Naive thymus-derived CD4-positive, alpha-beta T cell (primary cell): ENCODE measurements around the gene SUSD1. TPM values are rescaled to one million over a fixed set of nuclear protein-coding genes. Genes with fewer than 3 reads are reported as not detected.

Source experiments
- ATAC-seq: fragments of 150-1000 bp; cut with Tn5 transposase; 2 replicates; pipeline ENCODE4 v1.10.0; 2021; ENCODE audit warnings: mild to moderate bottlenecking, moderate library complexity
- CTCF ChIA-PET: fragments of 350-600 bp; sonication (Branson Sonifier 250); formaldehyde crosslinking; loops from one replicate; lab custom pipeline; 2021; ENCODE audit warnings: antibody characterized with exemption; lab: Charles Lee
- POLR2A ChIA-PET: fragments of 350-600 bp; sonication (Branson Sonifier 250); formaldehyde crosslinking; loops from one replicate; lab custom pipeline; 2021; ENCODE audit warnings: antibody characterized with exemption, inconsistent platforms; lab: Charles Lee
- DNase-seq, 9 donors: peaks; one replicate each; pipeline versions ENCODE4 v3.0.0 to v3.0.0-alpha.2; 2020 to 2022; ENCODE audit warnings: mixed read lengths in 1 of 9
- H3K27ac ChIP-seq: one replicate; pipeline ENCODE4 v1.7.0; 2013; ENCODE audit warnings: mild to moderate bottlenecking, low read depth, low read length, moderate library complexity
- H3K27me3 ChIP-seq, 2 donors: one replicate each; pipeline ENCODE4 v1.7.0; 2013; ENCODE audit warnings: low read length in 2 of 2, mild to moderate bottlenecking in 2 of 2, moderate library complexity in 2 of 2; ENCODE audit not compliant: control insufficient read depth in 2 of 2, insufficient read depth in 2 of 2
- H3K36me3 ChIP-seq, 3 experiments: 1 replicate in 2 of 3; 2 replicates in 1 of 3; pipeline ENCODE4 v1.7.0; 2013; ENCODE audit warnings: low read length in 3 of 3, mild to moderate bottlenecking in 3 of 3, moderate library complexity in 1 of 3; ENCODE audit not compliant: insufficient read depth in 3 of 3, control insufficient read depth in 2 of 3
- H3K4me1 ChIP-seq, 2 donors: one replicate each; pipeline ENCODE4 v1.7.0; 2013; ENCODE audit warnings: low read length in 2 of 2, mild to moderate bottlenecking in 2 of 2, moderate library complexity in 1 of 2; ENCODE audit not compliant: control insufficient read depth in 2 of 2, insufficient read depth in 2 of 2
- H3K4me3 ChIP-seq: 2 replicates; pipeline ENCODE4 v1.7.0; 2013; ENCODE audit warnings: mild to moderate bottlenecking, low read length
- H3K9me3 ChIP-seq, 3 experiments: 1 replicate in 2 of 3; 2 replicates in 1 of 3; pipeline ENCODE4 v1.7.0; 2013; ENCODE audit warnings: low read length in 3 of 3; ENCODE audit not compliant: control insufficient read depth in 2 of 3
- H3K27ac Mint-ChIP-seq, 9 donors: one replicate each; pipeline ENCODE4 v1.8.0; 2020 to 2022; ENCODE audit warnings: mixed read lengths in 9 of 9, mild to moderate bottlenecking in 8 of 9, moderate library complexity in 5 of 9, inconsistent platforms in 2 of 9
- H3K27me3 Mint-ChIP-seq, 5 donors: one replicate each; pipeline ENCODE4 v1.8.0; 2021 to 2022; ENCODE audit warnings: mixed read lengths in 5 of 5, mild to moderate bottlenecking in 1 of 5
- H3K36me3 Mint-ChIP-seq, 5 donors: one replicate each; pipeline ENCODE4 v1.8.0; 2020 to 2022; ENCODE audit warnings: mixed read lengths in 5 of 5, mild to moderate bottlenecking in 3 of 5, inconsistent platforms in 1 of 5
- H3K4me1 Mint-ChIP-seq, 7 donors: one replicate each; pipeline ENCODE4 v1.8.0; 2020 to 2022; ENCODE audit warnings: mixed read lengths in 7 of 7, mild to moderate bottlenecking in 3 of 7, inconsistent platforms in 1 of 7
- H3K4me3 Mint-ChIP-seq, 10 donors: one replicate each; pipeline ENCODE4 v1.8.0; 2020 to 2022; ENCODE audit warnings: mild to moderate bottlenecking in 10 of 10, mixed read lengths in 10 of 10, moderate library complexity in 6 of 10, inconsistent platforms in 2 of 10
- H3K9me3 Mint-ChIP-seq, 11 donors: one replicate each; pipeline ENCODE4 v1.8.0; 2020 to 2022; ENCODE audit warnings: mixed read lengths in 11 of 11, mild to moderate bottlenecking in 4 of 11, inconsistent platforms in 1 of 11, moderate library complexity in 1 of 11
- intact Hi-C, 2 donors: fragments of 100-400 bp; cut with micrococcal nuclease; formaldehyde crosslinking; loops; one replicate each; pipeline ENCODE4 v1.15.1; 2023
- polyA plus RNA-seq, 2 donors: library from polyadenylated mRNA; unstranded; fragments of 300-500 nt; fragmentation: Illumina TruSeq; gene quantifications; one replicate each; pipeline ENCODE4 v1.2.3, GENCODE V29; 2021
- total RNA-seq, 6 experiments: library from RNA in 5 of 6; stranded (reverse) in 5 of 6; gene quantifications; 1 replicate in 5 of 6; 2 replicates in 1 of 6; pipeline ENCODE4 v1.2.3 and lab custom pipeline; 2021 to 2026

The SUSD1 gene
- total and polyA plus RNA-seq, 7 experiments from 2014 or later: 2.3 to 27.0 (median 4.6) TPM

GRCh38 chr9:112093870-112094216 is 81.3 kb downstream of the SUSD1 start:
- H3K9me3 ChIP-seq: no peaks in the 10 kb centered on the region
- DNase-seq (no peak), ATAC-seq (no peak)
- intact Hi-C loops: loop anchor here (10.0 kb wide), 3 partner anchors 121 to 621 kb away; partner anchors contain the start of gene INIP (in 1 of the 2)
- H3K9me3 Mint-ChIP-seq: no peaks in the 10 kb centered on the region
- peaks cover 0 to 4% of the 10 kb centered on the region in 2 donors for H3K4me1 ChIP-seq
- H3K36me3 Mint-ChIP-seq: peaks cover 0 to 18% (median 0%) of the 10 kb centered on the region in 5 donors
- POLR2A ChIA-PET: interaction anchor here (0.6 to 0.9 kb wide), 3 partner anchors 19 to 1332 kb away, joined by 3 to 4 read pairs (median 3); partner anchors contain the start of gene HSDL2
- H3K4me1 Mint-ChIP-seq: peaks cover 2 to 32% (median 12%) of the 10 kb centered on the region in 7 donors
- H3K4me3 ChIP-seq: no peak overlapping the region
- no peak overlapping the region for H3K27ac ChIP-seq
- CTCF ChIA-PET: interaction anchor here (0.6 to 1.1 kb wide), 5 partner anchors 10 to 337 kb away, joined by 3 to 4 read pairs (median 3); no protein-coding TSS in a partner anchor
- H3K27ac Mint-ChIP-seq: peak overlapping the region in 3 of 9 donors; percentile 4 to 78 (median 54)
- H3K27me3 Mint-ChIP-seq: no peaks in the 10 kb centered on the region
- H3K36me3 ChIP-seq: no peaks in the 10 kb centered on the region
- no peaks in the 10 kb centered on the region for H3K27me3 ChIP-seq
- peak overlapping the region in 6 of 10 donors; percentile 5 to 70 (median 22) for H3K4me3 Mint-ChIP-seq

- H3K4me3 ChIP-seq: no peak overlapping the region
- H3K4me1 Mint-ChIP-seq: peaks cover 2 to 32% (median 12%) of the 10 kb centered on the region in 7 donors
- no peaks in the 10 kb centered on the region for H3K36me3 ChIP-seq
- no peaks in the 10 kb centered on the region for H3K27me3 Mint-ChIP-seq
- H3K4me1 ChIP-seq: peaks cover 0 to 4% of the 10 kb centered on the region in 2 donors
- ChIA-PET CTCF (interaction anchor here (0.6 to 1.1 kb wide), 5 partner anchors 9 to 337 kb away, joined by 3 to 4 read pairs (median 3); no protein-coding TSS in a partner anchor), POLR2A (interaction anchor here (0.6 to 0.9 kb wide), 3 partner anchors 18 to 1332 kb away, joined by 3 to 4 read pairs (median 3); partner anchors contain the start of gene HSDL2)
- ATAC-seq (no peak), DNase-seq (no peak)
- H3K27me3 ChIP-seq: no peaks in the 10 kb centered on the region
- intact Hi-C loops: loop anchor here (10.0 kb wide), 3 partner anchors 121 to 621 kb away; partner anchors contain the start of gene INIP (in 1 of the 2)
- H3K27ac ChIP-seq: no peak overlapping the region
- peak overlapping the region in 3 of 10 donors; percentile 5 to 70 (median 24) for H3K4me3 Mint-ChIP-seq
- no peaks in the 10 kb centered on the region for H3K9me3 ChIP-seq
- no peaks in the 10 kb centered on the region for H3K9me3 Mint-ChIP-seq
- peak overlapping the region in 3 of 9 donors; percentile 4 to 78 (median 54) for H3K27ac Mint-ChIP-seq
- peaks cover 0 to 18% (median 0%) of the 10 kb centered on the region in 5 donors for H3K36me3 Mint-ChIP-seq
Observed at GRCh38 chr9:112093147-112093869, 81.8 kb downstream of the SUSD1 start.

GRCh38 chr9:112091810-112092209 is 83.3 kb downstream of the SUSD1 start:
- ChIA-PET POLR2A (no interaction called here), CTCF (interaction anchor here (3.1 kb wide), 1 partner anchor 269 kb away, joined by 11 read pairs; no protein-coding TSS in a partner anchor)
- Histone ChIP-seq H3K9me3 (no peaks in the 10 kb centered on the region), H3K36me3 (no peaks in the 10 kb centered on the region), H3K4me3 (no peak overlapping the region), H3K27ac (no peak overlapping the region), H3K27me3 (no peaks in the 10 kb centered on the region), H3K4me1 (peaks cover 0 to 4% of the 10 kb centered on the region in 2 donors)
- Mint-ChIP-seq H3K27me3 (no peaks in the 10 kb centered on the region), H3K4me3 (no peak overlapping the region), H3K9me3 (no peaks in the 10 kb centered on the region), H3K4me1 (peaks cover 0 to 30% (median 11%) of the 10 kb centered on the region in 7 donors), H3K36me3 (peaks cover 0 to 18% (median 4%) of the 10 kb centered on the region in 5 donors), H3K27ac (no peak overlapping the region)
- DNase-seq (no peak), ATAC-seq (no peak)
- intact Hi-C loops: loop anchor here (10.0 kb wide), 3 partner anchors 123 to 623 kb away; partner anchors contain the start of gene INIP (in 1 of the 2)

- Mint-ChIP-seq H3K27me3 (no peaks in the 10 kb centered on the region), H3K4me3 (no peak overlapping the region), H3K27ac (no peak overlapping the region), H3K9me3 (peaks cover 0 to 2% (median 0%) of the 10 kb centered on the region in 11 donors), H3K36me3 (peaks cover 0 to 15% (median 4%) of the 10 kb centered on the region in 5 donors), H3K4me1 (peaks cover 0 to 4% (median 0%) of the 10 kb centered on the region in 7 donors)
- no peak for ATAC-seq
- ChIA-PET POLR2A (no interaction called here), CTCF (interaction anchor here (0.7 to 2.2 kb wide), 2 partner anchors 266 to 269 kb away, joined by 3 to 5 read pairs; no protein-coding TSS in a partner anchor)
- Histone ChIP-seq H3K27ac (no peak overlapping the region), H3K4me3 (no peak overlapping the region), H3K4me1 (no peaks in the 10 kb centered on the region), H3K9me3 (no peaks in the 10 kb centered on the region), H3K27me3 (no peaks in the 10 kb centered on the region), H3K36me3 (no peaks in the 10 kb centered on the region)
- intact Hi-C loops: loop anchor here in 1 of 2 donors (10.0 kb wide), 1 partner anchor 707 kb away; no protein-coding TSS in a partner anchor
- DNase-seq: no peak
Observed at GRCh38 chr9:112087506-112087905, 87.6 kb downstream of the SUSD1 start.

- Histone ChIP-seq H3K36me3 (no peaks in the 10 kb centered on the region), H3K27ac (no peak overlapping the region), H3K4me1 (no peaks in the 10 kb centered on the region), H3K9me3 (no peaks in the 10 kb centered on the region), H3K27me3 (no peaks in the 10 kb centered on the region), H3K4me3 (no peak overlapping the region)
- intact Hi-C loops: loop anchor here (1.0 to 10.0 kb wide), 2 partner anchors 275 to 708 kb away; no protein-coding TSS in a partner anchor
- POLR2A ChIA-PET: no interaction called here
- peaks cover 0 to 4% (median 0%) of the 10 kb centered on the region in 7 donors for H3K4me1 Mint-ChIP-seq
- CTCF ChIA-PET: interaction anchor here (0.7 to 2.2 kb wide), 7 partner anchors 20 to 560 kb away, joined by 3 to 5 read pairs (median 3); no protein-coding TSS in a partner anchor
- H3K9me3 Mint-ChIP-seq: peaks cover 0 to 4% (median 0%) of the 10 kb centered on the region in 11 donors
- DNase-seq (no peak), ATAC-seq (no peak)
- no peak overlapping the region for H3K4me3 Mint-ChIP-seq
- H3K27me3 Mint-ChIP-seq: no peaks in the 10 kb centered on the region
- peaks cover 5 to 19% (median 7%) of the 10 kb centered on the region in 5 donors for H3K36me3 Mint-ChIP-seq
- no peak overlapping the region for H3K27ac Mint-ChIP-seq
Observed at GRCh38 chr9:112086627-112087026, 88.5 kb downstream of the SUSD1 start.

- DNase-seq (no peak), ATAC-seq (no peak)
- Histone ChIP-seq H3K36me3 (no peaks in the 10 kb centered on the region), H3K27ac (no peak overlapping the region), H3K4me1 (no peaks in the 10 kb centered on the region), H3K9me3 (no peaks in the 10 kb centered on the region), H3K27me3 (no peaks in the 10 kb centered on the region), H3K4me3 (no peak overlapping the region)
- H3K27ac Mint-ChIP-seq: no peak overlapping the region
- H3K4me1 Mint-ChIP-seq: peaks cover 0 to 4% (median 0%) of the 10 kb centered on the region in 7 donors
- H3K27me3 Mint-ChIP-seq: no peaks in the 10 kb centered on the region
- intact Hi-C loops: loop anchor here in 1 of 2 donors (10.0 kb wide), 1 partner anchor 710 kb away; no protein-coding TSS in a partner anchor
- peaks cover 0 to 4% (median 0%) of the 10 kb centered on the region in 11 donors for H3K9me3 Mint-ChIP-seq
- H3K4me3 Mint-ChIP-seq: no peak overlapping the region
- POLR2A ChIA-PET: no interaction called here
- CTCF ChIA-PET: interaction anchor here (1.0 to 2.3 kb wide), 4 partner anchors 9 to 17 kb away, joined by 3 to 6 read pairs (median 4); no protein-coding TSS in a partner anchor
- H3K36me3 Mint-ChIP-seq: peaks cover 5 to 19% (median 7%) of the 10 kb centered on the region in 5 donors
Observed at GRCh38 chr9:112084907-112085306, 90.2 kb downstream of the SUSD1 start.
